Liver (tissue), 9 donors: ENCODE results near the gene TRERF1. TPM values are rescaled to one million over a fixed set of nuclear protein-coding genes. Genes with fewer than 3 reads are reported as not detected.

Experiments
- DNase-seq: peaks from one replicate; pipeline ENCODE4 v3.0.0-alpha.2; 2017; ENCODE audit warnings: low spot score
- H3K27ac ChIP-seq, 2 donors: one replicate each; pipeline ENCODE4 v1.7.0; 2013; ENCODE audit warnings: inconsistent platforms in 2 of 2, low read length in 2 of 2, control low read depth in 1 of 2, low read depth in 1 of 2, mild to moderate bottlenecking in 1 of 2
- H3K27me3 ChIP-seq, 4 donors: one replicate each; pipeline versions ENCODE4 v1.6.1 to v1.7.0; 2013; ENCODE audit warnings: low read length in 3 of 4, inconsistent platforms in 1 of 4, mild to moderate bottlenecking in 1 of 4, moderate library complexity in 1 of 4; ENCODE audit not compliant: control insufficient read depth in 4 of 4, insufficient read depth in 4 of 4
- H3K36me3 ChIP-seq, 4 donors: one replicate each; pipeline versions ENCODE4 v1.6.1 to v1.7.0; 2013; ENCODE audit warnings: low read length in 3 of 4, mild to moderate bottlenecking in 3 of 4, low read depth in 1 of 4, moderate library complexity in 1 of 4; ENCODE audit not compliant: control insufficient read depth in 4 of 4, insufficient read depth in 3 of 4
- H3K4me1 ChIP-seq, 4 donors: one replicate each; pipeline versions ENCODE4 v1.6.1 to v1.7.0; 2013; ENCODE audit warnings: low read length in 3 of 4, mild to moderate bottlenecking in 3 of 4, moderate library complexity in 1 of 4; ENCODE audit not compliant: control insufficient read depth in 4 of 4, insufficient read depth in 4 of 4
- H3K4me3 ChIP-seq, 3 donors: one replicate each; pipeline versions ENCODE4 v1.6.1 to v1.7.0; 2013; ENCODE audit warnings: low read length in 3 of 3, control low read depth in 1 of 3, low read depth in 1 of 3, mild to moderate bottlenecking in 1 of 3
- H3K9ac ChIP-seq, 2 donors: one replicate each; pipeline ENCODE4 v1.7.0; 2013; ENCODE audit warnings: low read length in 2 of 2, mild to moderate bottlenecking in 2 of 2, moderate library complexity in 2 of 2, control low read depth in 1 of 2, low read depth in 1 of 2
- H3K9me3 ChIP-seq, 4 donors: one replicate each; pipeline versions ENCODE4 v1.6.1 to v1.7.0; 2013; ENCODE audit warnings: low read length in 3 of 4; ENCODE audit not compliant: control insufficient read depth in 4 of 4
- EGR1 ChIP-seq, 2 donors: IDR thresholded peaks; 2 replicates each; pipeline ENCODE4 v1.6.1; 2016 to 2018; ENCODE audit warnings: antibody characterized with exemption in 2 of 2, low read depth in 2 of 2
- FOXA1 ChIP-seq: IDR thresholded peaks from 2 replicates; pipeline ENCODE4 v1.6.1; 2016; ENCODE audit warnings: antibody characterized with exemption
- FOXA2 ChIP-seq: IDR thresholded peaks from 2 replicates; pipeline ENCODE4 v1.6.1; 2016; ENCODE audit warnings: antibody characterized with exemption
- GABPA ChIP-seq, 2 donors: IDR thresholded peaks in 1 of 2; conservative IDR thresholded peaks in 1 of 2; 2 replicates each; pipeline ENCODE4 v1.6.1; 2016; ENCODE audit warnings: antibody characterized with exemption in 2 of 2, mild to moderate bottlenecking in 1 of 2, moderate library complexity in 1 of 2
- HNF4A ChIP-seq, 2 donors: conservative IDR thresholded peaks; 2 replicates each; pipeline ENCODE4 v1.6.1; 2016; ENCODE audit warnings: antibody characterized with exemption in 2 of 2, mild to moderate bottlenecking in 2 of 2
- HNF4G ChIP-seq: IDR thresholded peaks from 2 replicates; pipeline ENCODE4 v1.6.1; 2016; ENCODE audit warnings: antibody characterized with exemption
- JUND ChIP-seq, 2 donors: IDR thresholded peaks; 2 replicates each; pipeline ENCODE4 v1.6.1; 2016; ENCODE audit warnings: antibody characterized with exemption in 2 of 2
- RAD21 ChIP-seq, 2 donors: IDR thresholded peaks; 2 replicates each; pipeline ENCODE4 v1.6.1; 2016; ENCODE audit warnings: antibody characterized with exemption in 2 of 2, mild to moderate bottlenecking in 2 of 2
- RXRA ChIP-seq, 2 donors: IDR thresholded peaks; 2 replicates each; pipeline ENCODE4 v1.6.1; 2017 to 2018; ENCODE audit warnings: antibody characterized with exemption in 2 of 2, mild to moderate bottlenecking in 1 of 2
- SP1 ChIP-seq: IDR thresholded peaks from 2 replicates; pipeline ENCODE4 v1.6.1; 2018; ENCODE audit warnings: antibody characterized with exemption, mild to moderate bottlenecking
- YY1 ChIP-seq: IDR thresholded peaks from 2 replicates; pipeline ENCODE4 v1.6.1; 2016; ENCODE audit warnings: antibody characterized with exemption, mild to moderate bottlenecking
- WGBS: extraction: QIAGEN DNeasy Blood & Tissue Kit; methylation state at CpG from one replicate; pipeline ENCODE4 v1.1.7; 2013; 5-methylcytosine and 5-hydroxymethylcytosine counted together
- polyA plus RNA-seq, 2 donors: library from polyadenylated mRNA; stranded (reverse) in 1 of 2; unstranded in 1 of 2; fragments of 200-250 nt in 1 of 2; fragments of >200 nt in 1 of 2; fragmentation: Nextera tagmentation in 1 of 2; extraction: Ambion mirVana in 1 of 2; gene quantifications; one replicate each; pipeline versions ENCODE4 v1.2.1 to v1.2.3, GENCODE V29; 2013 to 2015
- total RNA-seq, 2 donors: library from RNA; depleted of rRNA; stranded (reverse); fragments of >200 nt; gene quantifications; one replicate each; pipeline ENCODE4 v1.2.3, GENCODE V29; 2014
- TF ChIP-seq, protein P1 (sequence below): IDR thresholded peaks from 2 replicates; pipeline ENCODE4 v1.6.1; 2016; ENCODE audit warnings: antibody characterized with exemption, mild to moderate bottlenecking
- TF ChIP-seq, protein P2 (sequence below): fragments of 150-350 bp; IDR thresholded peaks from 2 replicates; pipeline ENCODE4 v1.5.1; 2017; ENCODE audit warnings: improper control_type of control experiment, low read depth, low read length; ENCODE audit not compliant: missing input control
- TF ChIP-seq, protein P3 (sequence below): IDR thresholded peaks from 2 replicates; pipeline ENCODE4 v1.6.1; 2016; ENCODE audit warnings: antibody characterized with exemption
- donor health status: healthy.
- donor health status: healthy.
- donor health status: healthy.
- donor health status: healthy.
- donor health status: healthy.

TRERF1 gene
- total and polyA plus RNA-seq, 4 donors, result 0.33 to 1.3 (median 0.68) TPM

- H3K4me1 ChIP-seq, result peaks cover 0 to 2% (median 0%) of the 10 kb centered on the region in 4 donors
- H3K9me3 ChIP-seq, result no peaks in the 10 kb centered on the region
Observed at GRCh38 chr6:42366011-42366705, 85.6 kb downstream of the TRERF1 start.

GRCh38 chr6:42365021-42365420 is 86.7 kb downstream of the TRERF1 start:
- no peaks in the 10 kb centered on the region for H3K9me3 ChIP-seq
- no peaks in the 10 kb centered on the region for H3K27me3 ChIP-seq
- H3K4me1 ChIP-seq, result peaks cover 0 to 2% (median 0%) of the 10 kb centered on the region in 4 donors
- H3K36me3 ChIP-seq, result no peaks in the 10 kb centered on the region
- no peak overlapping the region for H3K4me3 ChIP-seq
- 78% methylated on average over 8 of the region's 8 CpGs for WGBS
- no peak for DNase-seq
- no peak for TF ChIP-seq HNF4G
- TF ChIP-seq, protein P1, sequence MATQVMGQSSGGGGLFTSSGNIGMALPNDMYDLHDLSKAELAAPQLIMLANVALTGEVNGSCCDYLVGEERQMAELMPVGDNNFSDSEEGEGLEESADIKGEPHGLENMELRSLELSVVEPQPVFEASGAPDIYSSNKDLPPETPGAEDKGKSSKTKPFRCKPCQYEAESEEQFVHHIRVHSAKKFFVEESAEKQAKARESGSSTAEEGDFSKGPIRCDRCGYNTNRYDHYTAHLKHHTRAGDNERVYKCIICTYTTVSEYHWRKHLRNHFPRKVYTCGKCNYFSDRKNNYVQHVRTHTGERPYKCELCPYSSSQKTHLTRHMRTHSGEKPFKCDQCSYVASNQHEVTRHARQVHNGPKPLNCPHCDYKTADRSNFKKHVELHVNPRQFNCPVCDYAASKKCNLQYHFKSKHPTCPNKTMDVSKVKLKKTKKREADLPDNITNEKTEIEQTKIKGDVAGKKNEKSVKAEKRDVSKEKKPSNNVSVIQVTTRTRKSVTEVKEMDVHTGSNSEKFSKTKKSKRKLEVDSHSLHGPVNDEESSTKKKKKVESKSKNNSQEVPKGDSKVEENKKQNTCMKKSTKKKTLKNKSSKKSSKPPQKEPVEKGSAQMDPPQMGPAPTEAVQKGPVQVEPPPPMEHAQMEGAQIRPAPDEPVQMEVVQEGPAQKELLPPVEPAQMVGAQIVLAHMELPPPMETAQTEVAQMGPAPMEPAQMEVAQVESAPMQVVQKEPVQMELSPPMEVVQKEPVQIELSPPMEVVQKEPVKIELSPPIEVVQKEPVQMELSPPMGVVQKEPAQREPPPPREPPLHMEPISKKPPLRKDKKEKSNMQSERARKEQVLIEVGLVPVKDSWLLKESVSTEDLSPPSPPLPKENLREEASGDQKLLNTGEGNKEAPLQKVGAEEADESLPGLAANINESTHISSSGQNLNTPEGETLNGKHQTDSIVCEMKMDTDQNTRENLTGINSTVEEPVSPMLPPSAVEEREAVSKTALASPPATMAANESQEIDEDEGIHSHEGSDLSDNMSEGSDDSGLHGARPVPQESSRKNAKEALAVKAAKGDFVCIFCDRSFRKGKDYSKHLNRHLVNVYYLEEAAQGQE, result no peak
- TF ChIP-seq FOXA2, result no peak
- TF ChIP-seq, protein P2, sequence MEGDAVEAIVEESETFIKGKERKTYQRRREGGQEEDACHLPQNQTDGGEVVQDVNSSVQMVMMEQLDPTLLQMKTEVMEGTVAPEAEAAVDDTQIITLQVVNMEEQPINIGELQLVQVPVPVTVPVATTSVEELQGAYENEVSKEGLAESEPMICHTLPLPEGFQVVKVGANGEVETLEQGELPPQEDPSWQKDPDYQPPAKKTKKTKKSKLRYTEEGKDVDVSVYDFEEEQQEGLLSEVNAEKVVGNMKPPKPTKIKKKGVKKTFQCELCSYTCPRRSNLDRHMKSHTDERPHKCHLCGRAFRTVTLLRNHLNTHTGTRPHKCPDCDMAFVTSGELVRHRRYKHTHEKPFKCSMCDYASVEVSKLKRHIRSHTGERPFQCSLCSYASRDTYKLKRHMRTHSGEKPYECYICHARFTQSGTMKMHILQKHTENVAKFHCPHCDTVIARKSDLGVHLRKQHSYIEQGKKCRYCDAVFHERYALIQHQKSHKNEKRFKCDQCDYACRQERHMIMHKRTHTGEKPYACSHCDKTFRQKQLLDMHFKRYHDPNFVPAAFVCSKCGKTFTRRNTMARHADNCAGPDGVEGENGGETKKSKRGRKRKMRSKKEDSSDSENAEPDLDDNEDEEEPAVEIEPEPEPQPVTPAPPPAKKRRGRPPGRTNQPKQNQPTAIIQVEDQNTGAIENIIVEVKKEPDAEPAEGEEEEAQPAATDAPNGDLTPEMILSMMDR, result no peak
- TF ChIP-seq, protein P3, sequence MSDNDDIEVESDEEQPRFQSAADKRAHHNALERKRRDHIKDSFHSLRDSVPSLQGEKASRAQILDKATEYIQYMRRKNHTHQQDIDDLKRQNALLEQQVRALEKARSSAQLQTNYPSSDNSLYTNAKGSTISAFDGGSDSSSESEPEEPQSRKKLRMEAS, result no peak
- no peak overlapping the region for H3K9ac ChIP-seq
- no peak overlapping the region for H3K27ac ChIP-seq

More at GRCh38 chr6:42366011-42366705, 85.6 kb downstream of the TRERF1 start:
- 91% methylated on average over 5 of the region's 5 CpGs for WGBS
- no peaks in the 10 kb centered on the region for H3K36me3 ChIP-seq
- TF ChIP-seq JUND (IDR thresholded peaks at IDR 0.05) (no peak), HNF4A (conservative IDR thresholded peaks at IDR 0.05) (no peak)
- TF ChIP-seq, protein P3, result no peak
- H3K27ac ChIP-seq, result no peak overlapping the region
- no peak for DNase-seq
- H3K4me3 ChIP-seq, result no peak overlapping the region
- H3K27me3 ChIP-seq, result no peaks in the 10 kb centered on the region
- no peak overlapping the region for H3K9ac ChIP-seq

DNA sequence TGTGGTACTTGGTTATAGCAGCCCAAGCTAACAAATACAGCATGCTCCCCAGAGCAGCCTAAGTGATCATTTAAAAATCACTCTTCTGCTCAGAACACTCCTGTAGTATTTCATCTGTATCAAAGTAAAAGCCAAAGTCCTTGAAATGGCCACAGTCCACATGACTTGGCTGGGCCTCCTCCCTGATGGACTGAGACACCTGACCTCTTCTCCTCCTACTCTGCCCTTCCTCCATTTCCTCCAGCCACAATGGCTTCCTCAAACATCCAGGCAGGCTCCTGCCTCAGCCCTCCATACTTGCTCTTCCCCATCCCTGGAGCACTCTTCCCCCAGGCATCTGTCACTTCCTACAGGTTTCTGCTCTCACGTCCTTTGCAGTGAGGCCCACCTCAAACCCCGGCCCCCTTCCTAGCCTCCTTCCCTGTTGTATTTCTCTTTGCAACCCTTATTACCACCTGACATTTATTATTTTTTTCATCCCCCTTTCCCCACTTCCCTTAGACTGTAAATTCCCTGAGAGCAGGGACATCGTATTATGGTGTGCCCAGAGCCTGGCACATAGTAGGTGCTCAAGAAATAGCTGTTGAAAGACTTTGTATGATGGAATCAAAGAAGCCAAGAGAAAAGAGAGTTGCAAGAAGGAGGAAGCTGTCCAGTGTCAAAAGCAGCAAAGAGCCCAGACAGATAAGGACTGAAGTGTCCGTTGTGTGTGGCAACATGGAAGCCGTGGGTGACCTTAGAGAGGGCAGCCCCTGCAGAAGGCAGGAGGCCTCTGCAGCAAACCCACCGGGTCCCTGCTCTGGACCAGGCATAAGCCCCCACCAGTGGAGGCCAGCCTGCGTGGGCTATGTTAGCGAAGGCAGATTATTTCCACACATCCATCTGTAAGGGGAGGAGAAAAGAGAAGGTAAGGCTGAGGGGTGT is 87.5 kb downstream of the TRERF1 start:
- Histone ChIP-seq H3K27me3 (no peaks in the 10 kb centered on the region), H3K27ac (no peak overlapping the region), H3K4me1 (peaks cover 0 to 2% (median 0%) of the 10 kb centered on the region in 4 donors), H3K4me3 (no peak overlapping the region), H3K36me3 (no peaks in the 10 kb centered on the region), H3K9me3 (no peaks in the 10 kb centered on the region), H3K9ac (no peak overlapping the region)
- DNase-seq, result no peak
- 81% methylated on average over 8 of the region's 8 CpGs for WGBS
- TF ChIP-seq RXRA (IDR thresholded peaks at IDR 0.05) (no peak), HNF4G (no peak), GABPA (IDR thresholded peaks at IDR 0.05 in 1 of 2, conservative IDR thresholded peaks at IDR 0.05 in 1 of 2) (no peak), YY1 (no peak), RAD21 (IDR thresholded peaks at IDR 0.05) (no peak), HNF4A (conservative IDR thresholded peaks at IDR 0.05) (no peak), EGR1 (IDR thresholded peaks at IDR 0.05; ENCODE audit: low read depth in 2 of 2) (no peak), JUND (IDR thresholded peaks at IDR 0.05) (no peak), FOXA1 (no peak), SP1 (no peak)
- TF ChIP-seq, protein P1, result no peak
